ENCODE measurements around the gene BANP. TPM values are rescaled to one million over a fixed set of nuclear protein-coding genes. Genes with fewer than 3 reads are reported as not detected.
A peak's percentile ranks its signal among the peaks of the same experiment; 100 is the strongest.
"Not testable (repeated sequence)": the region's sequence is repeated elsewhere in the genome, so short reads cannot be mapped to it uniquely, and the experiment has no call there.

Gene BANP
- total RNA-seq, 8 experiments from 2014 or later = 12.9 to 28.1 (median 18.5) TPM

DNA sequence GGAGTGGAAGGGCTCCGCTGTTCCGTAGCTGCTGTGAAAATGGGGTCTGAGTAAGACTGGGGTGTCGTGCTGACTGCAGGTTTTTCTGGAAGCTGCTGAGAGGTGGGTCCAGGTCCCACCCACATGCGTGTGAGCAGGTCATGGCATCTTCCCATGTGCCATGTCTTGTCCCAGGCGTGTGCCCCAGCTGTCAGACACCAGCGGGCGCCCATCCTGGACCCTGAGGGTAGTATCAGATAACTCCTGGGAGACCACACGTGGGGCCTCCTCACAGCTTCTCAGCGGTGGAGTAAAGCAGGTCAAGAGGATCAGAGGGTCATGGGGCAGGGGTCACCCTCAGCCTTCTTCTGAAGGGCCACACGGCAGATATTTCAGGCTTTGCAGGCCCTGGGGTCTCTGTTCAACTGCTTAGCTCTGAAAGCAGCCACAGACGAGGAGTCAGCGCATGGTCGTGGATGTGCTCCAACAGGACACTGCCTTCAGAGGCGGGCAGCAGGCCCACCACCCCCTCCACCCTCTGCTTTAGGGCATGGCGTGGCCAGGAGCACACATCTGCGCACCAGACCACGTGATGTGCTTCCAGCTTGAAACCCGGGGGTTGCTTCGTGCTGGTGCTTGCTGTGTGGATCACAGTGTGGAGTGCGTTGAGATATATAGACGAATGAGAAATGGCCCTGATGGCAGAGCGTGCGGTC is 68.7 kb downstream of the BANP start:
- Histone ChIP-seq H3K4me3 (no peak overlapping the region), H3K27ac (peak overlapping the region; percentile 70 to 72), H3K4me1 (replicated peaks in 1 of 2) (peaks cover 9 to 10% of the 10 kb centered on the region in 2 donors)
- ATAC-seq (replicated peaks in 6 of 8) = no peak
- in situ Hi-C loops (cut with MboI; ENCODE audit: low pct_unique_long_range_greater_than_20kb in 2 of 9, low sequenced_read_pairs in 9 of 9, unreplicated experiment in 9 of 9) = no loop called here
- 60 to 100% (median 84%) methylated on average over 1 to 5 of the region's 23 CpGs; no CpG with 5 or more reads in 7 of the 10 experiments for WGBS, 10 experiments

DNA sequence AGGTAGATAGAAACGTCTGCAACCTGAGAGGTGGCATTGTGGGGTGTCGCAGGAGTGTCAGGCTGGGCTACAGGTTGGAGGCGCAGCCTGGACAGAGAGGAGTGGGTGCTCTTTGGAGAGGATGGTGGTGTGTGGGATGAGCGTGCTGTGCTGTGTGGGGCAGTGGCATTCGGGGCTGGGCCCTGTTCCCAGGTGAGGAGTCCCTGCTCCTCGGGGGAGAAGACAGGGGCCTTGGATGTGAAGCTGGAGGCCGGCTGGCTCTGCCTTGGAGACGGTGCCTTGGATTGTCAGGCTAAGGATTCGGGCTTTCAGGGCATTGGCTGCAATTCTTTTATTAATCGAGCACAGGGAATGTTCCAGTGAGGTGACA is 69.3 kb downstream of the BANP start:
- Histone ChIP-seq H3K4me1 (replicated peaks in 1 of 2) (peaks cover 11 to 12% of the 10 kb centered on the region in 2 donors), H3K27ac (peak overlapping the region in 1 of 2 donors; percentile 70), H3K4me3 (no peak overlapping the region)
- in situ Hi-C loops (cut with MboI; ENCODE audit: low pct_unique_long_range_greater_than_20kb in 2 of 9, low sequenced_read_pairs in 9 of 9, unreplicated experiment in 9 of 9) = no loop called here
- WGBS, 10 experiments = 90 to 100% methylated on average over 1 to 2 of the region's 10 CpGs; no CpG with 5 or more reads in 8 of the 10 experiments
- ATAC-seq (replicated peaks in 6 of 8) = no peak

DNA sequence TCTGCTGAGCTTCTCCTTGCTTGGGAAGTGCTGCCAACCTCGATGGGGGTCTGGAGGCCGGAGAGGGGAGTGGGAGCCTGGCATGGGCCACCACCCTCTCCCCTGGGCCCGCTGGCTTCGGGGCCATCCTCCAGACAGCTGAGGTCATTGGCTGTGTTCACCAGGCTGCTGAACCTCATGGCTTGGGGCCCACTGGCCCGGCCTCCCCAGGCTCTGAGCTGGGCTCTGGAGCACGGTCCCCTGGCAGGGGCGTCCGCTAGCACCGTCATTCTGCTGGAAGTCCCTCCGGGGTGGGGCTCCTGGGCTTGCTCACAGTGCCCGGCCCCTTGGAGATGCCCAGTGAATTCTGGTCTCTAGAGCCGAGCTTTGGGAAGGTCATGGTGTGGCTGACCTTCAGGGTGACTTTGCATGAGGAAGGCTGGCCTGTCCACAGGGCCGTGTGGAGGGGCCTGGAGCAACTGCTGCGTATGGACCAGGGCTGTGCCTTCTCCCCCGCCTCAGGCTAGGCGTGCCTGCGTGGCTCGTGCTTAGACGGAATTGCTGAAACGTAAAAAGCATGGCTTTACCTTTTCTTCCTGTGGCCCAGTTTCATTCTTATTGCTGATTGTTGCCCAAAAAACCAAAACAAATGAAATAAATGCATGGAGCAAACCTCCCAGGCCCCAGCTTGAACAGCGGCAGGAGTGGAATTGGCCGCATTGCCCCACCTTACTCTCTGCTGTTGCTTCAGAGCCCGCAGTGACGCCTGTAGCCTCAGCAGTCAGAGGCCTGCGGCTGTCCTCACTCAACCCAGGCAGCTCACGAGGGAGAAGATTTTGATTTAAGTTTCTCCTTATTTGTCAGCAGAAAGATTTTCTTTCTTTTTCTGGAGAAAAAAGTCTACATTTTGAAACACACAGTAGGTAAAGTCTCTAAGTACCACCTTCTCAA is 70.1 kb downstream of the BANP start:
- H3K27ac ChIP-seq; in situ Hi-C loops (cut with MboI; ENCODE audit: low pct_unique_long_range_greater_than_20kb in 2 of 9, low sequenced_read_pairs in 9 of 9, unreplicated experiment in 9 of 9); ATAC-seq (replicated peaks in 6 of 8); H3K4me3 ChIP-seq: not testable (repeated sequence)
- peaks cover 11 to 12% of the 10 kb centered on the region in 2 donors for H3K4me1 ChIP-seq (replicated peaks in 1 of 2)
- 70 to 90% (median 83%) methylated on average over 2 of the region's 26 CpGs; no CpG with 5 or more reads in 7 of the 10 experiments for WGBS, 10 experiments

DNA sequence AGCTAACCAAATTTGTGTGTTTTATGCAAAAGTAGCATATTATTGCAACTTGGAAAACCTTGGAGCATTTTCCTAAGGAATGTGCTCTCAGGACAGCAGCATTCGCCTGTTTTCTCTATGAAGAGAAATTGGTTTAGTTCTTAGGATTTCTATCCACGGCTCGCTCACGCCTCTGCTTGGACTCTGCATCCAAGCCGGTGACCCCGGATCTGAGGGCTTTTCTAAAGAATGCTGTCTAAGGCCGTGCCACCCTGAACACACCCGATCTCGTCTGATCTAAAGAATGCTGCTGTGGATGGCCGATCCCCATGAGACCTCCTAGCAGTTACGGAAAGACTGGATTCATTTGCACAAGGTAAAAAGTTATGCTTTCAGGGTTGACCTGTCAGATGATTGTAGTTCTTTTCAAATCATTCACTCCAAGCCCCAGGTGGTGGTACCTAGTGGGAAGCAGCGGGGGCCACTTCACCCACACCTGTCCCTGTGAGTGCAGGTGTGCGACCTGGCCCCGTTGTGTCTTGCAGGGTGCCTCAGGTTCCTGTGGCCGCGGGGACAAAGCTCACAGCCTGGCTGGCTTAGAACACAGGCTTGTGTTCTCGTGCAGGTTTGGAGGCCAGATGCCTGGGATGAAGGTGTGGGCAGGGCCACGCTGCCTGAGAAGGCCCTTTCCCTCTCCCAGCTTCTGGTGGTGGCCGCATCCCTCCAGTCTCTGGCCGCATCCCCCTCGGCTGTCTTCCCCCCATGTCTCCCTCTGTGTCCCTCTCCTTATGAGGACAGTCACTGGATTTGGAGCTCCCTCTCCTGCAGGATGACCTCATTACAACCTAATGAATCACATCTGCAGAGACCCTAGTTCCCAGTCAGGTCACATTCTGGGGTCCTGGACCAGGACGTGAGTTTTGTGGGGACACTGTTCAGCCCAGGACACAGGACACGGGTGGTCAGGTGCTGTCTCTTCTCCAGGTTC is 71.1 kb downstream of the BANP start:
- peaks cover 11 to 12% of the 10 kb centered on the region in 2 donors for H3K4me1 ChIP-seq (replicated peaks in 1 of 2)

DNA sequence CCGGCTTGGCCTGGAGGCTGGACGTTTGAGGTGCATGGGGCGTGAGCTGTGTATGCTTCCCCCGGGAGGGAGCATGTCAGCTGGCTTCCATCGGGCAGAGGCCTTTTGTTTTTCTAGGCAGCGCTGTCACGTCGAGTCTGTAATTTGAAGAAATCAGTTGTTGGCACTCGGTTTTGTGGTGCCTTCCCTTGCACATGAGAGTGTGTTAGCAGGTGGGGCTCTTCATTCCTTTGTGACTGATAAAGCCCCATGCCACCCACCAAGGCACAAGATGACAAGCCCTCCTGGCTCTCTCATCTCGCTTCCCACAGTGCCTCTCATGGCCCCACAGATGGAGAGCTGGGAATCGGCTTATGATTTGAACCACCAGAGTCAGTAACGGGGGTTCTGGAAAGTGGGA is 72.1 kb downstream of the BANP start:
- H3K4me1 ChIP-seq (replicated peaks in 1 of 2) = peaks cover 11 to 12% of the 10 kb centered on the region in 2 donors
- no peak for ATAC-seq (replicated peaks in 6 of 8)
- H3K27ac ChIP-seq = no peak overlapping the region
- WGBS, 10 experiments = 94 to 100% (median 100%) methylated on average over 1 to 3 of the region's 12 CpGs; no CpG with 5 or more reads in 6 of the 10 experiments
- no peak overlapping the region for H3K4me3 ChIP-seq
- in situ Hi-C loops (cut with MboI; ENCODE audit: low pct_unique_long_range_greater_than_20kb in 2 of 9, low sequenced_read_pairs in 9 of 9, unreplicated experiment in 9 of 9) = no loop called here

More for the DNA sequence above, 71.1 kb downstream of the BANP start:
- in situ Hi-C loops (cut with MboI; ENCODE audit: low pct_unique_long_range_greater_than_20kb in 2 of 9, low sequenced_read_pairs in 9 of 9, unreplicated experiment in 9 of 9) = no loop called here
- ATAC-seq (replicated peaks in 6 of 8) = peak in 2 of 8 experiments; percentile 43 to 56
- WGBS, 10 experiments = 0 to 100% (median 81%) methylated on average over 1 to 2 of the region's 23 CpGs; no CpG with 5 or more reads in 6 of the 10 experiments
- Histone ChIP-seq H3K27ac (no peak overlapping the region), H3K4me3 (no peak overlapping the region)

DNA sequence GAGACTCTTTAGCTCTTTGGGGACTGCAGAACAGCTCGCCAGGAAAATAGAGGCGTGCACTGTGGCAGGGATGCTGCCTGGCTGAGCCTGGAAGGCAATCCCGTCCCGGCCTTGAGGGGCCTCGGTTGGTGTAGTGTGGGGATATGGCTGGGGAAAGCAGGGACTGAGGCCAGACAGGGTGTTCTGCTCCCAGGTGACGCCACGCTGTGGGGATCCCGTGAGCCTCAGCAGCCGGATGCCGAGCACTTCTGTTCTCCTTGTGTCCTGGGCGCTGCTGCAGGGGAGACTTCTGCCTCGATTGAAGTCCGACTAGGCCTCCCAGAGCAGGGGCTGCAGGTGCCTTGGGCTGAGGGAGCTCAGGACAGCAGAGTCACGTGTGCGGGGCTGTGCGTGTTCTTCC is 72.6 kb downstream of the BANP start:
- in situ Hi-C loops (cut with MboI; ENCODE audit: low pct_unique_long_range_greater_than_20kb in 2 of 9, low sequenced_read_pairs in 9 of 9, unreplicated experiment in 9 of 9) = no loop called here
- 100% methylated on average over 1 to 6 of the region's 16 CpGs; no CpG with 5 or more reads in 7 of the 10 experiments for whole genome bisulfite sequencing, 10 experiments
- Histone ChIP-seq H3K4me1 (replicated peaks in 1 of 2) (peaks cover 11 to 12% of the 10 kb centered on the region in 2 donors), H3K4me3 (no peak overlapping the region), H3K27ac (no peak overlapping the region)
- no peak for ATAC-seq (replicated peaks in 6 of 8)

DNA sequence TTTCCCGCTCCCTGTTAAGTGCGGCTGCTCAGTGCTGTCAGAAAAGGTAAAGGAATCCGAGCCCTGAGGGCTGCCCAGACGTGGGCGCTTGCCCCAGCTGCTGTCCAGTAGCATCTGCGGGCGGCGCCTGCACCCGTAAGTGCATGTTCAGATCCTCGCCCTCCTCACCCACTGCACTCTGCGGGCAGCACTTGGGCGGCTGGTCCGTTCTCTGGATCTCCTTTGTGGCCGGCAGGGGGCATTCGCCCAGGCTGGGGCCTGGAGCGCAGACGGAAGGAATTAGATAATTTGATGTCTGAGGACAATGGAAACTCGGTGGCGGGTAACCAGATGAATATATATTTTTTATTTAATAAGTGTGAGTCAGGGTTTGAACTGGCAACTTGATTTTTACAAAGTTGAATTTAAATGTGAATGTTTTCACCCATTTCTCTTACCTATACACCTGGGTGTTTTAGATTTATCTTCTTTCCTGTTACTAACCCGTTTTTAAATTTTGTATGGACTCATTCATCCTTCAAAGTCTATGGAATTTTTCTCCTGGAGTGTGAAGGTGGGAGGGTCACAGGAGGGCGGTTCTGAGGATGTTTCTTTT is 73.4 kb downstream of the BANP start:
- H3K4me1 ChIP-seq (replicated peaks in 1 of 2) = peaks cover 10 to 11% of the 10 kb centered on the region in 2 donors
- in situ Hi-C loops (cut with MboI; ENCODE audit: low pct_unique_long_range_greater_than_20kb in 2 of 9, low sequenced_read_pairs in 9 of 9, unreplicated experiment in 9 of 9); H3K4me3 ChIP-seq; H3K27ac ChIP-seq: not testable (repeated sequence)
- ATAC-seq (replicated peaks in 6 of 8) = peak in 7 of 8 experiments; percentile 21 to 86 (median 42)
- 10 to 80% (median 40%) methylated on average over 1 to 7 of the region's 21 CpGs; no CpG with 5 or more reads in 1 of the 10 experiments for WGBS, 10 experiments

DNA sequence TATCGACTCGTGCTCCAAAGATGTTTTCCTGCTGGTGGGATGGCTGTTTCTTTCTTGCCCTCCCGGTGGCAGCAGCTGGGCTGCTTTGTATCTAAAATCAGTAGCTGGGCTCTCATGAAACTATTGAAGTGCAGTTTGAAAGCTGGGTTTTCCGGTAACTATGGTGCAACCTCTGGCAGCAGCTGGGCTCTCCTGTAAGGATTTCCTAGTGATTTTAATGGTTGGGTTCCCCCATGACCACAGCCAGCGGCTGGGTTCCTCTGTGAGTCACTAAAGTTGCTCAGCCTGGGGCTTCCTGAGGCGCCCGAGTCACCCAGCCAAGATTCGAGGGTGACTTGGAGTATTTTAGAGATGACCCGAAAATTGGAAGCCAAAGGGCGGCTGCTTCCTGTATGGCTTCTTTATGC is 73.9 kb downstream of the BANP start:
- WGBS, 10 experiments = 0 to 80% (median 20%) methylated on average over 1 to 3 of the region's 10 CpGs; no CpG with 5 or more reads in 5 of the 10 experiments
- H3K4me1 ChIP-seq (replicated peaks in 1 of 2); H3K27ac ChIP-seq; H3K4me3 ChIP-seq; in situ Hi-C loops (cut with MboI; ENCODE audit: low pct_unique_long_range_greater_than_20kb in 2 of 9, low sequenced_read_pairs in 9 of 9, unreplicated experiment in 9 of 9): not testable (repeated sequence)
- peak in 6 of 8 experiments; percentile 10 to 85 (median 40) for ATAC-seq (replicated peaks in 6 of 8)

DNA sequence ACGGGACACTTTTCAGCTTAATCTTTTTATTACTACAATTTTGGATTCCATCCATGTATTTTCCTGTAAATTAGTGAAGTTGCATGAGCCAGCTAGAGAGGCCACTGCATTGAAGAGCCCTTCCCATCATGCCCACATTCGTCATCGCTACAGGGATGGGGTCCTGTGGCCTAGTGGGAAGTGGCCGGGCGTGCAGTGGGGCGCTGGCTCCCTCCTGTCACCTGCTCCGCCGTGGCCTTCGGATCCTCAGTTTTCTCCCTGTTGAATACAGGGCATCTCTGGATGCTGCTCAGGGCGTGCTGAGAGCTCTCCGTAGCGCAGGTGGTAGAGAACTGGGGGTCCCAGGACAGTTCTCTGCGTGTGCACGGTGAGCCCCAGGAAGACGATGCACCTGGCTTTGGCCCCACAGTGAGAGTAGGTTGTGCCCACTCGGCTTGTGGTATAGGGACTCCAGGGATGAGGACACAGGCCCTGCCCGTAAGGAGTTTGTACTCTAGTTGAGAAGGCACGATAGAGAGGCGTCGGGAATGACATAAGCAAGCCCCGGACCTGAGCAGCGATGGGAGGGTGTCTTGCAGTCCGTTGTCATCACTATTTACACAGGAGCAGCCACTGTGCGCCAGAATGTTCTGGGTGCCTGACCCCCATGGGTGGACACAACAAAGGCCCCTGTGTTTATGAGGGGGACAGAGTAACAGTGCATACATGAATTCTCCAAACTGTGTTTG is 74.8 kb downstream of the BANP start:
- 86 to 100% (median 98%) methylated on average over 1 to 10 of the region's 24 CpGs; no CpG with 5 or more reads in 1 of the 10 experiments for WGBS, 10 experiments
- H3K4me3 ChIP-seq; ATAC-seq (replicated peaks in 6 of 8); H3K4me1 ChIP-seq (replicated peaks in 1 of 2); in situ Hi-C loops (cut with MboI; ENCODE audit: low pct_unique_long_range_greater_than_20kb in 2 of 9, low sequenced_read_pairs in 9 of 9, unreplicated experiment in 9 of 9); H3K27ac ChIP-seq: not testable (repeated sequence)

DNA sequence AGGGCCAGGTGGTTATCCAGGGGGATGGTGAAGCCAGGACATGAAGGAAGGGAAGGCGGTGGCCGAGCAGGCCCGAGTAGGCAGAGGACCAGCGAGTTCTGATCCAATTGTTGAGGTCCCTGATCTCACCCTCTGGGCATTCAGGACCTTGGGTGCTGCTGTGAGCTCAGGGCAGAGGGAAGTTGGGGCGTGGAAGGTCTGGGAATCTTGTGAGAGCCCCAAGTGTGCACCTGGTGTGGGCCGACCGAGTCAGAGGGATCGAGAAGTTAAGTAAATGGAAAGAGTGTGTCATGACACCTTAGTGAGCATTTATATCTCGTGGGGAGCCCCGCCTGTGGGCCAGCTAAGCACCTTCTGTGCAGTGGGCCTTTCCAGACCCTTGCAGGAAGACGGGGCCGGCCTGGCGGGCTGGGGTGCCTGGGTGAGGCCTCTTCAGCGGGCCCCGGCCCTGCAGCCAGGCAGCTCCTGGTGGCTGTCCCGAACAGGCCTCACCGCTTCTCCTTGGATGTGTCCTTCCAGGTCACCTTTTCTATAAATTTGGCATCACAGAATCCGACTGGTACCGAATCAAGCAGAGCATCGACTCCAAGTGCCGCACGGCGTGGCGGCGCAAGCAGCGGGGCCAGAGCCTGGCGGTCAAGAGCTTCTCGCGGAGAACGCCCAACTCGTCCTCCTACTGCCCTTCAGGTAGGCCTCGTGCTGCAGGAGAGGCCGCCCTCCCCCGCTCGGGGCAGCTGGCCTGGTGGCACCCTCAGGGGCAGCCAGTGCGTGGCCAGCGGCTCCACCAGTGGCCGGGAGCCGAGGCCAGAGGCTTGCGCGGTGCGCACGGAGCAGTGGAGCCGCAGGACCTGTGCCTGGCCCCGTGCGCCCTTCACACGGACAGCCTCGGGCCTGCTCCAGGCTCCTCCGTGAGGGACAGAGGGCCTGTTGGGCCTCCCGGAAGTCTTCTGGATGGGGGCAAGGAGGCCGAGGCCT is 76.0 kb downstream of the BANP start:
- ATAC-seq (replicated peaks in 6 of 8) = no peak
- Histone ChIP-seq H3K27ac (no peak overlapping the region), H3K4me3 (no peak overlapping the region), H3K4me1 (replicated peaks in 1 of 2) (peaks cover 3% of the 10 kb centered on the region in 2 donors)
- in situ Hi-C loops (cut with MboI; ENCODE audit: low pct_unique_long_range_greater_than_20kb in 2 of 9, low sequenced_read_pairs in 9 of 9, unreplicated experiment in 9 of 9) = no loop called here
- WGBS, 10 experiments = 91 to 100% (median 96%) methylated on average over 4 to 10 of the region's 51 CpGs; no CpG with 5 or more reads in 6 of the 10 experiments

Measured in motor neuron (in vitro differentiated cells).